MV-4-11 (cell line): ENCODE measurements around the gene ST8SIA3.
"Not testable (repeated sequence)": the region's sequence is repeated elsewhere in the genome, so short reads cannot be mapped to it uniquely, and the experiment has no call there.

ENCODE experiments used
- DNase-seq: peaks from one replicate; lab custom pipeline; 2025; lab: John Stamatoyannopoulos, UW

ST8SIA3 gene

DNA sequence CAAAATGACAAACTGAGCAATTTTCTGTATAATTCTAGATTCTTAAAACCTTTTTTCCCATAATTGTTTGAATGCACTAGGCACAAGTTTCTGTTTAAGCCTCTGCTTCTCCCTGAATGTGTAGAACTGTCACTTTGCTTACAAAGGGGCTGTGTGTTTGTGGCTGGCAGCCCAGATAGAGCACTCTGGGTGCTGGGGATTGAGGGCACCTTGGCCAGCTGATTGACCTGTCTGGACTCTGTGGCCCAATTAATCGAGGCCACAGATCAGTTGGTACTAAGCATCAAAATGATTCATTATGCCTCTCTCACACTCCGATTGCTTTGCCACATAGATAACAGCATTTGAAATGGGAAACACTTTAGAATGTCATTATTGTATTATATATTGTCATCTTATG lies 12.1 kb downstream of the ST8SIA3 start:
- no peak for DNase-seq

DNA sequence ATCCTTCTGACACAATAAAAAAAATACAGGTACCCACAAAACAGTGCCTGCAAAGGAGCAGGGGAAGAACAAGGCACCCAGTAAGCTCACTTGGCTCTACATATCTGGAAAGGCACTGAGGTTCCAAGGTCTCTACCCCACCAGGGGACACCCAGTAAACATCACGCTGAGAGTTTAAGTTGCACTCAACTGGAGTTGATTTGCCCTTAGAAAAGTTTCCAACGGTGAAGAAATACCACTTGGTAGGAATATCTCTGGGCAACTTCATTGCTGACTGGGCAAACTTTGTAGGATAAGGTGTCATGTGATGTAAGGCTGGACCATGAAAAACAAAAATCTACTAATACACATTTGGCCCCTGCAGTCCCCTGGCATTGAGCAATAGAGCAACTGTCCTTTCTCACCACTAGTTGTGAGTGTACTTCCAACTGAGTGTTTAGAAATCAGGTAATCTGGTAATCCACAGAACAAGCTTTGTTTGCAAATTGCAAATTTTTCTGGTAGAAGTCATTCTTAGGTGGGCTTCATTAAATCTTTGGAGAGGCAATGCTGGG lies 14.2 kb downstream of the ST8SIA3 start:
- no peak for DNase-seq

DNA sequence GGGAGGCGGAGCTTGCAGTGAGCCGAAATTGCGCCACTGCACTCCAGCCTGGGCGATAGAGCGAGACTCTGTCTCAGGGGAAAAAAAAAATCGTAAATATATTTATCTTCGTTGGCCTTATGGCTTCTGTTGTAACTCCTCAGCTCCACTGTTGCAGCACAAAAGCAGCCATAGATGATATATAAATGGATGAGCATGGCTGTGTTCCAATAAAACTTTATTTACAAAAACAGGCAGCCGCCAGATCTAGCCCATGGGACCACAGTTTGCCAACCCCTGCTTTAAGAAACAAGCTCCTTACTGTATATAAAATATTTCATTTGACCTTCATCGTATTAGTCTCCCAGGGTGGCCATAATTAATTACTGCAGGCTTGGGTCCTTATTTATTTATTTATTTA lies 20.1 kb downstream of the ST8SIA3 start:
- DNase-seq: no peak

GRCh38 chr18:57373017-57373416 lies 20.7 kb downstream of the ST8SIA3 start:
- no peak for DNase-seq

GRCh38 chr18:57376503-57376902 lies 24.1 kb downstream of the ST8SIA3 start:
- DNase-seq: peak; percentile 7

DNA sequence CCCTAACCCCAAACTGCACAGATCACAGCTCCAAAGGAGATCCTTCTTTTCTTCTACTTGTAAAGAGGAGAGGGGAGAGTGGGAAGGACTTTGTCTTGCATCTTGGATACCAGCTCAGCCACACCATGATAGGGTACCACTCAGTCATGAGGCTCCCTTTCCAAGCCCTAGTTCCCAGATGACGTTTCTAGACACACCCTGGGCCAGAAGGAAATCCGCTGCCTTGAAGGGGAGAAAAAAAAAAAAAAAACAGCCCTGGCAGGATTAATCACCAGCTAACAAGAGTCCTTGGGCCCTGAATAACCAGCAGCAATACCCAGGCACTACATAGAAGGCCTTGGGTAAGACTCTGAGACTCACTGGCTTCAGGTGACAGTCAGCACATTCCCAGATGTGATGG lies 36.9 kb downstream of the ST8SIA3 start:
- no peak for DNase-seq

GRCh38 chr18:57390044-57390443 lies 37.7 kb downstream of the ST8SIA3 start:
- no peak for DNase-seq

- DNase-seq: not testable (repeated sequence)
Measured at GRCh38 chr18:57394749-57395148, 42.4 kb downstream of the ST8SIA3 start.

- not testable (repeated sequence) for DNase-seq
Measured at GRCh38 chr18:57396831-57397230, 44.5 kb downstream of the ST8SIA3 start.

- DNase-seq: peak; percentile 64
Measured at GRCh38 chr18:57397440-57398132, 45.2 kb downstream of the ST8SIA3 start.

GRCh38 chr18:57404345-57404744 lies 52.0 kb downstream of the ST8SIA3 start:
- DNase-seq: no peak

DNA sequence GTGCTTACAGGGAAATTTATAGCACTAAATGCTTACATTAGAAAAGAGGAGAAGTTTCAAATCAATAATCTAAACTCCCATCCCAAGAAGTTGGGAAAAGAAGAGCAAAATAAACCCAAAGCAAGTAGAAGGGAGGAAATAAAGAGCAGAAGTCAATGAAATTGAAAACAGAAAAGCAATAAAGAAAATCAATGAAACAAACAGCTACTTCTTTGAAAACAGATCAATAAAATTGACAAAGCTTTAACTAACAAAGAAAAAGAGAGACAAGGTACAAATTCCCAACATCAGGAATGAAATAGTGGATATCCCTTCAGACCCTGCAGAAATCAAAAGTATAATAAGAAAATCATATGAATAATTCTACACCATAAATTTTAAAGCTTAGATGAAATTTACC lies 57.3 kb downstream of the ST8SIA3 start:
- DNase-seq: no peak

GRCh38 chr18:57410749-57411148 lies 58.4 kb downstream of the ST8SIA3 start:
- no peak for DNase-seq

GRCh38 chr18:57416542-57416941 lies 64.2 kb downstream of the ST8SIA3 start:
- DNase-seq: no peak
